Stimulated activated naive B cell treated with anti-CD40 and anti-IgM and Interleukin-4, amounts not matched to agents 10 μg/mL and 1 μg/mL and 100 μg/mL, for 72 hours (primary cell): ENCODE data around the gene KIF11.
"Not testable (repeated sequence)": the region's sequence is repeated elsewhere in the genome, so short reads cannot be mapped to it uniquely, and the experiment has no call there.

ENCODE experiments used
- ATAC-seq, 2 donors: fragments of 150-1000 bp; cut with Tn5 transposase; replicated peaks; 2 replicates each; pipeline ENCODE4 v1.10.0; 2021; ENCODE audit warnings: moderate library complexity in 1 of 2
- DNase-seq: peaks from one replicate; pipeline ENCODE4 v3.0.0; 2021
- H3K27ac Mint-ChIP-seq: one replicate; pipeline ENCODE4 v1.8.0; 2022; ENCODE audit warnings: mild to moderate bottlenecking, mixed read lengths
- H3K27me3 Mint-ChIP-seq, 2 donors: one replicate each; pipeline ENCODE4 v1.8.0; 2022; ENCODE audit warnings: mixed read lengths in 2 of 2
- H3K36me3 Mint-ChIP-seq, 2 donors: one replicate each; pipeline ENCODE4 v1.8.0; 2022; ENCODE audit warnings: mixed read lengths in 2 of 2, mild to moderate bottlenecking in 1 of 2
- H3K4me1 Mint-ChIP-seq, 2 donors: one replicate each; pipeline ENCODE4 v1.8.0; 2022; ENCODE audit warnings: mixed read lengths in 2 of 2, mild to moderate bottlenecking in 1 of 2
- H3K4me3 Mint-ChIP-seq, 2 donors: one replicate each; pipeline ENCODE4 v1.8.0; 2022; ENCODE audit warnings: mild to moderate bottlenecking in 2 of 2, mixed read lengths in 2 of 2, moderate library complexity in 1 of 2
- H3K9me3 Mint-ChIP-seq, 2 donors: one replicate each; pipeline ENCODE4 v1.8.0; 2022; ENCODE audit warnings: mixed read lengths in 2 of 2, mild to moderate bottlenecking in 1 of 2

The KIF11 gene

GRCh38 chr10:92592761-92593618 lies at the start of gene KIF11:
Gene KIF11 (plus strand): TSS chr10:92593130. CDS start chr10:92593376, 246 bp downstream.
- Mint-ChIP-seq H3K4me3 (peak within 1 kb of the TSS; percentile 98 to 99), H3K9me3 (no peaks in the 10 kb centered on the region), H3K4me1 (peaks cover 14 to 35% of the 10 kb centered on the region in 2 donors), H3K27ac (peak within 1 kb of the TSS; percentile 99), H3K27me3 (no peaks in the 10 kb centered on the region), H3K36me3 (peaks cover 0 to 3% of the 10 kb centered on the region in 2 donors)
- ATAC-seq, result peak; percentile 87 to 88
- DNase-seq, result peak; percentile 96

GRCh38 chr10:92544296-92544695 lies 48.6 kb upstream of the KIF11 start:
- H3K27me3 Mint-ChIP-seq, result no peaks in the 10 kb centered on the region
- H3K4me1 Mint-ChIP-seq, result peaks cover 20 to 49% of the 10 kb centered on the region in 2 donors
- peak overlapping the region in 1 of 2 donors; percentile 22 for H3K4me3 Mint-ChIP-seq
- H3K9me3 Mint-ChIP-seq, result no peaks in the 10 kb centered on the region
- H3K36me3 Mint-ChIP-seq, result peaks cover 1 to 7% of the 10 kb centered on the region in 2 donors
- DNase-seq (no peak), ATAC-seq (peak; percentile 88 to 90)
- H3K27ac Mint-ChIP-seq, result no peak overlapping the region

- H3K36me3 Mint-ChIP-seq, result peaks cover 1 to 7% of the 10 kb centered on the region in 2 donors
- DNase-seq, result no peak
- H3K4me1 Mint-ChIP-seq, result peaks cover 17 to 46% of the 10 kb centered on the region in 2 donors
- no peaks in the 10 kb centered on the region for H3K9me3 Mint-ChIP-seq
- no peaks in the 10 kb centered on the region for H3K27me3 Mint-ChIP-seq
- H3K4me3 Mint-ChIP-seq, result no peak overlapping the region
- H3K27ac Mint-ChIP-seq, result no peak overlapping the region
- no peak for ATAC-seq
Observed at GRCh38 chr10:92545556-92545955, 47.4 kb upstream of the KIF11 start.

GRCh38 chr10:92547676-92548075 lies 45.3 kb upstream of the KIF11 start:
- no peaks in the 10 kb centered on the region for H3K27me3 Mint-ChIP-seq
- no peak overlapping the region for H3K27ac Mint-ChIP-seq
- no peaks in the 10 kb centered on the region for H3K9me3 Mint-ChIP-seq
- peaks cover 7 to 18% of the 10 kb centered on the region in 2 donors for H3K36me3 Mint-ChIP-seq
- peaks cover 11 to 43% of the 10 kb centered on the region in 2 donors for H3K4me1 Mint-ChIP-seq
- no peak for ATAC-seq
- no peak for DNase-seq
- no peak overlapping the region for H3K4me3 Mint-ChIP-seq

GRCh38 chr10:92550924-92551323 lies 42.0 kb upstream of the KIF11 start:
- H3K27me3 Mint-ChIP-seq, result no peaks in the 10 kb centered on the region
- H3K4me1 Mint-ChIP-seq, result peaks cover 8 to 12% of the 10 kb centered on the region in 2 donors
- H3K9me3 Mint-ChIP-seq, result peaks cover 0 to 7% of the 10 kb centered on the region in 2 donors
- DNase-seq (no peak), ATAC-seq (no peak)
- H3K36me3 Mint-ChIP-seq, result peaks cover 30 to 35% of the 10 kb centered on the region in 2 donors
- no peak overlapping the region for H3K27ac Mint-ChIP-seq
- no peak overlapping the region for H3K4me3 Mint-ChIP-seq

- H3K27me3 Mint-ChIP-seq, result no peaks in the 10 kb centered on the region
- H3K27ac Mint-ChIP-seq, result no peak overlapping the region
- H3K4me3 Mint-ChIP-seq, result no peak overlapping the region
- peaks cover 35 to 38% of the 10 kb centered on the region in 2 donors for H3K36me3 Mint-ChIP-seq
- ATAC-seq, result no peak
- peaks cover 0 to 7% of the 10 kb centered on the region in 2 donors for H3K9me3 Mint-ChIP-seq
- DNase-seq, result no peak
- peaks cover 8 to 12% of the 10 kb centered on the region in 2 donors for H3K4me1 Mint-ChIP-seq
Observed at GRCh38 chr10:92552310-92552709, 40.6 kb upstream of the KIF11 start.

- no peak for ATAC-seq
- Mint-ChIP-seq H3K27ac (no peak overlapping the region), H3K9me3 (peaks cover 0 to 8% of the 10 kb centered on the region in 2 donors), H3K4me1 (peaks cover 8 to 12% of the 10 kb centered on the region in 2 donors), H3K27me3 (no peaks in the 10 kb centered on the region), H3K36me3 (peaks cover 45 to 54% of the 10 kb centered on the region in 2 donors), H3K4me3 (no peak overlapping the region)
- no peak for DNase-seq
Observed at GRCh38 chr10:92553959-92554358, 39.0 kb upstream of the KIF11 start.

GRCh38 chr10:92559046-92559445 lies 33.9 kb upstream of the KIF11 start:
- Mint-ChIP-seq H3K4me1 (peaks cover 0 to 8% of the 10 kb centered on the region in 2 donors), H3K9me3 (peaks cover 4 to 9% of the 10 kb centered on the region in 2 donors), H3K36me3 (peaks cover 54 to 68% of the 10 kb centered on the region in 2 donors), H3K27me3 (no peaks in the 10 kb centered on the region), H3K4me3 (no peak overlapping the region), H3K27ac (no peak overlapping the region)
- no peak for DNase-seq
- no peak for ATAC-seq

GRCh38 chr10:92562424-92562823 lies 30.5 kb upstream of the KIF11 start:
- H3K27me3 Mint-ChIP-seq, result no peaks in the 10 kb centered on the region
- peaks cover 48 to 68% of the 10 kb centered on the region in 2 donors for H3K36me3 Mint-ChIP-seq
- no peak overlapping the region for H3K4me3 Mint-ChIP-seq
- peaks cover 10 to 11% of the 10 kb centered on the region in 2 donors for H3K4me1 Mint-ChIP-seq
- ATAC-seq (no peak), DNase-seq (no peak)
- H3K9me3 Mint-ChIP-seq, result peaks cover 4 to 8% of the 10 kb centered on the region in 2 donors
- H3K27ac Mint-ChIP-seq, result no peak overlapping the region

- Mint-ChIP-seq H3K27me3 (no peaks in the 10 kb centered on the region), H3K27ac (peak overlapping the region; percentile 67), H3K9me3 (no peaks in the 10 kb centered on the region), H3K4me1 (peaks cover 27 to 46% of the 10 kb centered on the region in 2 donors), H3K4me3 (no peak overlapping the region), H3K36me3 (peaks cover 28 to 40% of the 10 kb centered on the region in 2 donors)
- DNase-seq (no peak), ATAC-seq (peak; percentile 88 to 92)
Observed at GRCh38 chr10:92567952-92568600, 24.9 kb upstream of the KIF11 start.

GRCh38 chr10:92569071-92569470 lies 23.9 kb upstream of the KIF11 start:
- H3K27ac Mint-ChIP-seq, result no peak overlapping the region
- H3K36me3 Mint-ChIP-seq, result peaks cover 22 to 33% of the 10 kb centered on the region in 2 donors
- ATAC-seq, result no peak
- peaks cover 25 to 46% of the 10 kb centered on the region in 2 donors for H3K4me1 Mint-ChIP-seq
- H3K27me3 Mint-ChIP-seq, result no peaks in the 10 kb centered on the region
- H3K9me3 Mint-ChIP-seq, result no peaks in the 10 kb centered on the region
- no peak overlapping the region for H3K4me3 Mint-ChIP-seq
- DNase-seq, result no peak

GRCh38 chr10:92569663-92570062 lies 23.3 kb upstream of the KIF11 start:
- H3K27me3 Mint-ChIP-seq, H3K9me3 Mint-ChIP-seq, H3K4me3 Mint-ChIP-seq, DNase-seq, H3K27ac Mint-ChIP-seq, ATAC-seq: not testable (repeated sequence)
- H3K36me3 Mint-ChIP-seq, result peaks cover 18 to 30% of the 10 kb centered on the region in 2 donors
- peaks cover 24 to 49% of the 10 kb centered on the region in 2 donors for H3K4me1 Mint-ChIP-seq

GRCh38 chr10:92571649-92572048 lies 21.3 kb upstream of the KIF11 start:
- DNase-seq (no peak), ATAC-seq (no peak)
- no peak overlapping the region for H3K4me3 Mint-ChIP-seq
- H3K4me1 Mint-ChIP-seq, result peaks cover 28 to 48% of the 10 kb centered on the region in 2 donors
- H3K27ac Mint-ChIP-seq, result no peak overlapping the region
- no peaks in the 10 kb centered on the region for H3K9me3 Mint-ChIP-seq
- peaks cover 9 to 17% of the 10 kb centered on the region in 2 donors for H3K36me3 Mint-ChIP-seq
- H3K27me3 Mint-ChIP-seq, result no peaks in the 10 kb centered on the region

GRCh38 chr10:92572362-92573090 lies 20.4 kb upstream of the KIF11 start:
- H3K36me3 Mint-ChIP-seq, result peaks cover 9 to 12% of the 10 kb centered on the region in 2 donors
- no peak for ATAC-seq
- no peak overlapping the region for H3K27ac Mint-ChIP-seq
- no peaks in the 10 kb centered on the region for H3K9me3 Mint-ChIP-seq
- peaks cover 25 to 42% of the 10 kb centered on the region in 2 donors for H3K4me1 Mint-ChIP-seq
- DNase-seq, result no peak
- H3K4me3 Mint-ChIP-seq, result peak overlapping the region; percentile 87 to 91
- H3K27me3 Mint-ChIP-seq, result no peaks in the 10 kb centered on the region
